Urothelium cell line (cell line): ENCODE results near the gene DPPA5.
"Not testable (repeated sequence)": the region's sequence is repeated elsewhere in the genome, so short reads cannot be mapped to it uniquely, and the experiment has no call there.

ENCODE experiments used
- DNase-seq: peaks from one replicate; pipeline ENCODE4 v3.0.0; 2011; ENCODE audit warnings: low spot score, mixed read lengths
- FAIRE-seq: peaks from 2 replicates; lab custom pipeline; 2011; peaks lifted over from hg19 to GRCh38; lab: Jason Lieb, UNC

DPPA5 gene, protein sequence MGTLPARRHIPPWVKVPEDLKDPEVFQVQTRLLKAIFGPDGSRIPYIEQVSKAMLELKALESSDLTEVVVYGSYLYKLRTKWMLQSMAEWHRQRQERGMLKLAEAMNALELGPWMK

GRCh38 chr6:73353636-73354593, at the start of gene DPPA5:
Gene DPPA5, minus strand, starts transcription at chr6:73354276. Its CDS starts 51 bp downstream, at chr6:73354225.
- DNase-seq (no peak), FAIRE-seq (no peak)

- FAIRE-seq (no peak), DNase-seq (no peak)
These were observed 46.6 kb upstream of the DPPA5 start for GRCh38 chr6:73400656-73401055.

DNA sequence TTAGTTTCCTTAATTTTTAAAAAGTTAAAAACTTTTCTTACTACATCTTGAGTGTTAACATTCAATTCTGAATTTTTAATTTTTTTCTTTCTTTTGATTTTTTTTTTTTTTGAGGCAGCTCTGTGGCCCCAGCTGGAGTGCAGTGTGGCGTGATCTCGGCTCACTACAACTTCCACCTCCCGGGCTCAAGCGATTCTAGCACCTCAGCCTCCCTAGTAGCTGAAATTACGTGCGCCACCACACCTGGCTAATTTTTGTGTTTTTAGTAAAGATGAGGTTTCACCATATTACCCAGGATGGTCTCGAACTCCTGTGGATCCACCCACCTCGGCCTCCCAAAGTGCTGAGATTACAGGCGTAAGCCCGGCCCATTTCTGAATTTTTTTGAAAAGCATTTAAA, 41.8 kb upstream of the DPPA5 start:
- FAIRE-seq (no peak), DNase-seq (no peak)

DNA sequence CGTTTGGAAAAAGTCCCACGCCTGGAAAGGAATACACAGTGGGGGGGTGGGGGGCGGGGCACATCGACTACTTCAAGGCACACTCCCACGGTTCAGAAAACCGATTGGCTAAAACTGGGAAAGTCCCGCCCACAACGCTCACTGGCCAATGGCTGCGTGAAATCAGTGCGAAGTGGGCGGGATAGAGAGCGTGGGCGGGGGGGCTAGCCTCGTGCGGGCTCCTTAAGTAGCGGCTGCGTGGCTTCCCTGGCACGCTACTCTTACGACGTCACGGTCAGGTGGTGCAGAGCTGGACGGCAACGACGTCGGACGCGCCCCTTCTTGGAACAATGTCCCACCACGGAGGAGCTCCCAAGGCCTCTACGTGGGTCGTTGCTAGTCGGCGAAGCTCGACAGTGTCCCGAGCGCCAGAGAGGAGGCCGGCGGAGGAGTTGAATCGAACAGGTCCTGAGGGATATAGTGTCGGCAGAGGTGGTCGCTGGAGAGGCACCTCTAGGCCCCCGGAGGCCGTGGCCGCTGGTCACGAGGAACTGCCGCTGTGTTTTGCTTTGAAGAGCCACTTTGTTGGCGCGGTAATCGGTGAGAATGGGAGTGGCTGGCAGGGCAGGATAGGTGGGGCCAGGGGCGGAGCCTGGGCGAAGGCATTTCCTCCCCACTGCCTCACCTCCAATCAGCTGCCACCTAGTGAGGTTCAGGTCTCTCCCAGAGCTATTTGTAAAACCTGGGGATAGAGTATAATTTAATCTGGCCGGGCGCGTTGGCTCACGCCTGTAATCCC, 40.7 kb upstream of the DPPA5 start, which contains the start of gene DDX43:
Gene DDX43 (plus strand): TSS at position 252 of the 778 bp plus-strand sequence. CDS start 78 bp downstream, at position 330.
- no peak for FAIRE-seq

GRCh38 chr6:73393278-73393677, 39.2 kb upstream of the DPPA5 start:
- DNase-seq, result no peak
- FAIRE-seq, result no peak

More for the DNA sequence above, 40.7 kb upstream of the DPPA5 start, which contains the start of gene DDX43:
- DNase-seq, result peak; percentile 90

GRCh38 chr6:73392188-73392587, 38.1 kb upstream of the DPPA5 start:
- DNase-seq, FAIRE-seq: not testable (repeated sequence)

DNA sequence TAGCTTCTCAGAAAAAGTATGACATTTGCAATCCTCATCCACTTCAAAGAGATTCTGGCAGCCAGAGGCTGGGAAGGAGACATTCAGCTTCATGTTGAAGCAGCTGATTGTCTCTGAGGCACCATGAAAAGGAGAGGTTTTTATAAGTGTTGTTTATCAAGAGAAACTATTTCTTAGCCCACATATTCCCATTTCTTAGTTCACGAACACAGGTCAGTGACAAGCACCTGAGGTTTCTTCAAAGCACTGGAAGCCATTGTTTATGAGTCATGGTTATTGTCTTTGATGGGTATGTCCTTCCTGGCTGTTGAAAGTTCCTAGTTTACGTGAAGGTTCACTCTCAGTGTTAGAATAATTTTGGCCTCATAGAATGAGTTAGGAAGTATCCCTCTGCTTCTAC, 37.6 kb upstream of the DPPA5 start:
- FAIRE-seq, result no peak
- DNase-seq, result no peak

- FAIRE-seq, result no peak
- DNase-seq, result no peak
These were observed 35.8 kb upstream of the DPPA5 start for GRCh38 chr6:73389854-73390253.

DNA sequence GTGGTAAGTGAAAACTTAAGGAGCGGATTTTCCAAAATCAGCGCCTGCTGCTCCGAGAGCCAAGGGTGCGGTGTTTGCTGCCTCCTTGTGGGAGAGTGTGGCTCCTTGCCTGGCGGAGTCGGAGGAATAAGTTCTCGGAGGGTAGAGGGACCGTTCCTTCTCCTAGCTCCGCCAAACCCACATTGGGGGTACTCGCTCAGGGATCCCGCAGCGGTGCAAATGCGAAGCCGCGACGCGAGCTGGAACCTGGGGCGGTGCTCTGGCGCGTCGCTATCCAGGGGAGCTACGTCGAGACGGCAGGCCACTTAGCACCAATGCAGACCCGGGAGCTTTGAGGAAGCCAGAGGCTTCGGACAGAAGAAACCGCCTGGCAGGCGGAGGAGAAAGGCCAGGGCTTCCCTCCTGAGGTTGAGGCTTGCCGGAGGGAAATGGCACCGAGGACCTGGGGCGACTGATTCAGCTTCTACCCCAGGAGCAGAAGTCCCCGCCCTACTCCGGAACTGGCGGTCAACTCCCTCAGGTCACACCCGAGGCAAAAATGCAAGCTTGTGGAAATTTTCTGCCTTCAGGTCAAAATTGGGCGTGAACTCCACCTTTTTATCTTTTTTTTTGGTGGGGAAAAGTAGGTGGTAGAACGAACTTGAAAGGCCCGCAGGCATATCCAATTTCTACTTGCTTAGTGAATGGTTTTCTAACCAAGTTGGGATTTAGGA, 34.9 kb upstream of the DPPA5 start:
- FAIRE-seq (no peak), DNase-seq (peak; percentile 79)

- FAIRE-seq (no peak), DNase-seq (no peak)
These were observed 34.3 kb upstream of the DPPA5 start for GRCh38 chr6:73388433-73388799.

GRCh38 chr6:73382462-73383113, 28.5 kb upstream of the DPPA5 start:
- FAIRE-seq (no peak), DNase-seq (no peak)

- not testable (repeated sequence) for FAIRE-seq
These were observed 27.5 kb upstream of the DPPA5 start for GRCh38 chr6:73381531-73381930.

GRCh38 chr6:73377225-73377624, 23.1 kb upstream of the DPPA5 start:
- DNase-seq, result no peak
- no peak for FAIRE-seq

More at GRCh38 chr6:73381531-73381930, 27.5 kb upstream of the DPPA5 start:
- DNase-seq, result not testable (repeated sequence)

GRCh38 chr6:73375216-73375615, 21.1 kb upstream of the DPPA5 start:
- FAIRE-seq, result no peak
- no peak for DNase-seq

DNA sequence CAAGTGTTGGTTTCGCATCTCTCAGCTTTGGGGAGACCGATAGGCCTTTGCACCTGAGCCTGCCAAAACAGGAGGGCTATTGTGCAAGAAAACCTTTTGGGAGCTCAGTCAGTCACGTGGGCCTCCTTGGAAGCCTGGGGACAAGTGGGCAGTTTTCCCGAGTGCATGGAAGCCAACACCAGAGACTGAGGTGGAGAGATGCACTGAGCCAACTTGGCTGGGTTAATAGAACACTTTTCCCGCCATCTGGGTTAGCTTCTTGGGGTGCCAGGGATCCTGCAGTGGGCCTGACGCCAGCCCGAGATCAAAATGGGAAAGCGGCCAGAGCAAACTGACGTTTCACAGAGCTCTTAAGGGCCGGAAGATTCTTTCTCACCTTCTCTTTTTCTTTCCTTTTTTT, 18.4 kb upstream of the DPPA5 start:
- DNase-seq (no peak), FAIRE-seq (no peak)

DNA sequence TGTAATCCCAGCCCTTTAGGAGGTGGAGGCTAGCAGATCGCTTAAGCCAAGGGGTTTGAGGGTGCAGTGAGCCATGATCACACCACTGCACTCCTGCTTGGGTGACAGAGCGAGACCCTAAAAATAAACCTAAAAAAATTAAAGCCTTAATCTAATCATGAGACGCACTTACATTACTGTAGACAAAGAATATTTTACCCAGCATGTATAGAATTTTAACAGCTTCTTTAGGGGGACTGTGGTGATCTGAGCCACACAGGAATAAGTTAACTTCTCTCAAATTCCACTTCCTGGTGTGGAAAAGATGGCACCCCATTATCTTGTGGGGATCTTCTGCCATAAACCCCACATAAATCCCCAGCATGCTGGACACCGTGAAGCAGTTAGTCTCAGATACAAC, 17.9 kb upstream of the DPPA5 start:
- no peak for FAIRE-seq
- DNase-seq, result no peak

- no peak for DNase-seq
- FAIRE-seq, result no peak
These were observed 15.5 kb upstream of the DPPA5 start, which contains the start of gene OOEP for GRCh38 chr6:73369563-73369962. Gene OOEP, minus strand, starts transcription at chr6:73369897. Its CDS starts 105 bp downstream, at chr6:73369792.

GRCh38 chr6:73369157-73369556, 15.1 kb upstream of the DPPA5 start:
- no peak for DNase-seq
- no peak for FAIRE-seq

DNA sequence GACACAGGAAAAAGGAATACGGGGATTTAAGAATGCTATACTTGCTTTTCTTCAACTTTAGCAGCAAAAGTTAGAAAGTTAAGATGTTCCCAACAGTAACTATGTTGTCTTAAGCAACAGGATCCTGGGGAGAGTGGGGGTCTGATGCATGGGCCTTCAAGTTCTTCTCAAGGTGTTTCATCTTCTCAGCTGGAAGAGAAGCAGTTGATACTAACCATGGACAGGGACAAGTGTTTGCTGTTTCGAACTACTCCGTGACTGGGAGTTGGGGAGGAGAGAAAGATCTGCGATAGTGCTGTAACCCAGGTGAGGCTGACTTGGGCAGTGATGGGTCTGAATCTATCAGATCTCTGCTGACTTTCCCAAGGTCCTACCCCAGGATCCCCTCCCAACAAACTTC, 14.6 kb upstream of the DPPA5 start:
- DNase-seq (no peak), FAIRE-seq (no peak)

DNA sequence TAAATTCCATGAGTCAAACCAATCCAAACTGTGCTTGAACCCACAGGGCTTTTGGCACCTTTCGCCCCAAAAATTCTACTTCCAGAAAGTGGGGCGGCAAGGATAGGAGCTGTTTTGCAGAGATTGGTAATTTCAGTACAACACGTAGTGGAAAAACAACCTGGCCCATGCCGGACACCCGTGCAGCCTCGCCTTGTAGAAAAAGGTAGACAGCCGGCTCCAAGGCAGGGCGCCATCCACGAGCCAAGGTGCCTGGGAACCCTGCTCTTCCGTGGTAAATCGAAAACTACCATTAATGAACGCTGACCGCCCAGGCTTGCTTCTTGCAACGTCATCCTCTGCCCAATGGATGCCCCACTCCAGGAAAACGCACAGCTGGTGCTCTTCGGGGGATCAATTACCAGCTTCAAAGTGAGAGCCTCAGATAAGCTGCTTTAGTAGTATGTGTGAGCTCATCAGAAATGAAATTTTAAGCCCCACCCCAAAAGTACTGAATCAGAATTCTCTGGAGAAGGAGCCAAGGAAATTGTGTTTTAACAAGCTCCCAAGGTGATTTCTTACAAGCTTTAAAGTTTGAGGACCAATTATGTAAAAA, 13.8 kb upstream of the DPPA5 start:
- DNase-seq (no peak), FAIRE-seq (no peak)
